ENCODE data around the gene SPATA31D1.

DNA sequence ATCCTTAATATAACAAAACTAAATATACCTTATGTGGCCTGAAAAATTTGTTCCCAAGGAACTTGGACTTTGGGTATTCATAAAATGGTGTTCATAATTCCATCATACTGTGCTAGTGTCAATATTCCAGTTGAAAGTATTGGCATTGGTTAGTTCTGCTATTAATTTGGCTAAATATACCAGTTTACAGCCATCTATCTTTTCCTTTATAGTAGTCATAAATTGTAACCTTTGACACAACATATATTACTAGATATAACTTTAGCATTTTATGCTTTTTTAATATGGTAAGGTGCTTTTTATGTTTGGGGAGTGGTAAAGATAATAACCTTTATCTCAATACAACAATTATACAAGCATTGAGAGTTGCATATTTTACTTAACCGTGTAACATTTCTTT lies 23.7 kb downstream of the SPATA31D1 start:
- TF ChIP-seq, protein P1, sequence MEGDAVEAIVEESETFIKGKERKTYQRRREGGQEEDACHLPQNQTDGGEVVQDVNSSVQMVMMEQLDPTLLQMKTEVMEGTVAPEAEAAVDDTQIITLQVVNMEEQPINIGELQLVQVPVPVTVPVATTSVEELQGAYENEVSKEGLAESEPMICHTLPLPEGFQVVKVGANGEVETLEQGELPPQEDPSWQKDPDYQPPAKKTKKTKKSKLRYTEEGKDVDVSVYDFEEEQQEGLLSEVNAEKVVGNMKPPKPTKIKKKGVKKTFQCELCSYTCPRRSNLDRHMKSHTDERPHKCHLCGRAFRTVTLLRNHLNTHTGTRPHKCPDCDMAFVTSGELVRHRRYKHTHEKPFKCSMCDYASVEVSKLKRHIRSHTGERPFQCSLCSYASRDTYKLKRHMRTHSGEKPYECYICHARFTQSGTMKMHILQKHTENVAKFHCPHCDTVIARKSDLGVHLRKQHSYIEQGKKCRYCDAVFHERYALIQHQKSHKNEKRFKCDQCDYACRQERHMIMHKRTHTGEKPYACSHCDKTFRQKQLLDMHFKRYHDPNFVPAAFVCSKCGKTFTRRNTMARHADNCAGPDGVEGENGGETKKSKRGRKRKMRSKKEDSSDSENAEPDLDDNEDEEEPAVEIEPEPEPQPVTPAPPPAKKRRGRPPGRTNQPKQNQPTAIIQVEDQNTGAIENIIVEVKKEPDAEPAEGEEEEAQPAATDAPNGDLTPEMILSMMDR (IDR thresholded peaks at IDR 0.05; ENCODE audit: insufficient read depth, low read length, poor library complexity, severe bottlenecking), result no peak
- no peak for TF ChIP-seq EZH2phosphoT487 (conservative IDR thresholded peaks at IDR 0.05; ENCODE audit: low read length)
